ENCODE measurements around the gene HMGN2. TPM values are rescaled to one million over a fixed set of nuclear protein-coding genes. Genes with fewer than 3 reads are reported as not detected.

HMGN2 gene
- total RNA-seq, 1 donor from 2014 or later: 298 TPM

DNA sequence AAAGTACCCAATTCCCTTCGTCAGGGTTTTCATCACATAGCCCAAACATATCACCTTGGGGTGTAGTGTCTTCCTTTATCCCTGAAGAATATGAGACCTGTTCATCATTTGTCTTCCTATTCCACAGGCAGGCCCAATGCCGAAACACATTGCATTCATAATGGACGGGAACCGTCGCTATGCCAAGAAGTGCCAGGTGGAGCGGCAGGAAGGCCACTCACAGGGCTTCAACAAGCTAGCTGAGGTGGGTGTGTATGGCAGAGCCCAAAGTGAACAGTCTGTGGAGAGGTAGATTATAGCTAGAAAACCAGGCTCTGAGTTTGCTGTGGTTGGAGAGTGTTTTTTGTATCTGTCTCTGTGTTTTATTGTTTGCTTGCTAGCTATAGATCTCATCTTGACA is 34.2 kb upstream of the HMGN2 start:
- no peak overlapping the region for H3K27ac ChIP-seq
- H3K4me3 ChIP-seq: no peak overlapping the region
- peaks cover 84% of the 10 kb centered on the region for H3K36me3 ChIP-seq
- DNase-seq (no peak), ATAC-seq (no peak)
- H3K4me1 ChIP-seq: peaks cover 8% of the 10 kb centered on the region
- H3K27me3 ChIP-seq: no peaks in the 10 kb centered on the region
- no peaks in the 10 kb centered on the region for H3K9me3 ChIP-seq
- intact Hi-C loops (cut with DNase I): no loop called here
- TF ChIP-seq, protein P1, sequence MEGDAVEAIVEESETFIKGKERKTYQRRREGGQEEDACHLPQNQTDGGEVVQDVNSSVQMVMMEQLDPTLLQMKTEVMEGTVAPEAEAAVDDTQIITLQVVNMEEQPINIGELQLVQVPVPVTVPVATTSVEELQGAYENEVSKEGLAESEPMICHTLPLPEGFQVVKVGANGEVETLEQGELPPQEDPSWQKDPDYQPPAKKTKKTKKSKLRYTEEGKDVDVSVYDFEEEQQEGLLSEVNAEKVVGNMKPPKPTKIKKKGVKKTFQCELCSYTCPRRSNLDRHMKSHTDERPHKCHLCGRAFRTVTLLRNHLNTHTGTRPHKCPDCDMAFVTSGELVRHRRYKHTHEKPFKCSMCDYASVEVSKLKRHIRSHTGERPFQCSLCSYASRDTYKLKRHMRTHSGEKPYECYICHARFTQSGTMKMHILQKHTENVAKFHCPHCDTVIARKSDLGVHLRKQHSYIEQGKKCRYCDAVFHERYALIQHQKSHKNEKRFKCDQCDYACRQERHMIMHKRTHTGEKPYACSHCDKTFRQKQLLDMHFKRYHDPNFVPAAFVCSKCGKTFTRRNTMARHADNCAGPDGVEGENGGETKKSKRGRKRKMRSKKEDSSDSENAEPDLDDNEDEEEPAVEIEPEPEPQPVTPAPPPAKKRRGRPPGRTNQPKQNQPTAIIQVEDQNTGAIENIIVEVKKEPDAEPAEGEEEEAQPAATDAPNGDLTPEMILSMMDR (IDR thresholded peaks at IDR 0.05): no peak

DNA sequence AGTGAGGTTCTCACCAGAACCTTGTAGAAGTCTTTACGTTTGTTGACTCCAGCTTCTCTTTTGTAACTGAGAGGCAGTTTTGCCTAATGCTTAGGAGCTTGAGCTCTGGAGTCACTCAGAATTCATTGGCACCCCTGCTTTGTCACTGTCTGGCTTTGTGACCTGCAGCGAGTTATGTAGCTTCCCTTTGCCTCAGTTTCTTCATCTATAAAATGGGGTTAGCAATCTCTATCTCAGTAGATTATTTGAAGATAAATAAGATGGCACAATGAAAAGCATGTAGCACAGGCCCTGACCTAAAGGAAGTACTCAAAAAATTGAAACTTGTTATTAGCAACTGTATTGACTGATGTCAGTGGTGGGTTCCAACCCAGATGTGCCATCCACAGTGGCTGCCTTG is 32.0 kb upstream of the HMGN2 start:
- TF ChIP-seq, protein P1 (IDR thresholded peaks at IDR 0.05): no peak
- intact Hi-C loops (cut with DNase I): no loop called here
- DNase-seq (no peak), ATAC-seq (no peak)
- Histone ChIP-seq H3K4me3 (no peak overlapping the region), H3K27me3 (no peaks in the 10 kb centered on the region), H3K9me3 (no peaks in the 10 kb centered on the region), H3K27ac (no peak overlapping the region), H3K4me1 (no peaks in the 10 kb centered on the region), H3K36me3 (peaks cover 99% of the 10 kb centered on the region)

DNA sequence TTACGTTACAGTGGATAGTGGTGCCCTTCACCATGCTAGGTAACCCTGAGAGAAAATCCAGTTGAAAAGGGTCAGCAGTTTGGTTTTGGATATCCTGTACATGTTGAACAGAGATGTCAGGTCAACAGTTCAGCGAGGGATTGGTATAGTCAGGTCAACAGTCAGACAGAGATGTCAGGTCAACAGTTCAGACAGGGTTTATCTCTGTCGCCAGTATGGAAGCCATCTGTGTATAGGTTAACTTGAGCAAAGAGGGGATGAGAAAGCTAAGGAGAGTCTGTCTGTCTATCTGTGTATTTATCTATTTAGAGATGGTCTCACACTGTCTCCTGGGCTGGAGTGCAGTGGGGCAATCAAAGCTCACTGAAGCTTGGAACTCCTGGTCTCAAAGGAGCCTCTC is 22.4 kb upstream of the HMGN2 start:
- intact Hi-C loops (cut with DNase I): no loop called here
- no peak overlapping the region for H3K4me3 ChIP-seq
- H3K4me1 ChIP-seq: no peaks in the 10 kb centered on the region
- ATAC-seq: no peak
- H3K36me3 ChIP-seq: peaks cover 71% of the 10 kb centered on the region
- TF ChIP-seq, protein P1 (IDR thresholded peaks at IDR 0.05): no peak
- H3K27me3 ChIP-seq: no peaks in the 10 kb centered on the region
- DNase-seq: no peak
- no peaks in the 10 kb centered on the region for H3K9me3 ChIP-seq
- H3K27ac ChIP-seq: no peak overlapping the region

DNA sequence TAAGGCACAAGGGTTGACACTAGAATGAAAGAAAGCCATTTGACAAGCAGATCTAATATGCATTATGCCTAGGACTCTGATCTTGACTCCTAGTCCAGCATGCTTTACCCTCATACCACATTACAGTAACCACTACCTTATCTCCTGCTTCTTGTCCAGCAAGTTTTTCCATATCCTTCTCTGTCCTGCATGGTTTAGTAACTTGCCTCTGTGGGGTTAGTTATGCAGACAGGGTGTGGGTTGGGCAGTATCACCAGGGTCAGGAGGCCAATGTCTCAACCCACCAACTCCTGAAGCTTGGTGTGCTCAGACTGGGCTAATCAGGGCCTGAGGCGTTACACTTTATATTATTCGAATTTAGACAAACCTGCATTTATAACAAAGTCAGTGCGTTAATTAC is 21.3 kb upstream of the HMGN2 start:
- TF ChIP-seq, protein P1 (IDR thresholded peaks at IDR 0.05): no peak
- Histone ChIP-seq H3K27ac (no peak overlapping the region), H3K4me3 (no peak overlapping the region), H3K9me3 (no peaks in the 10 kb centered on the region), H3K27me3 (no peaks in the 10 kb centered on the region), H3K36me3 (peaks cover 65% of the 10 kb centered on the region), H3K4me1 (no peaks in the 10 kb centered on the region)
- intact Hi-C loops (cut with DNase I): no loop called here
- no peak for ATAC-seq
- no peak for DNase-seq

DNA sequence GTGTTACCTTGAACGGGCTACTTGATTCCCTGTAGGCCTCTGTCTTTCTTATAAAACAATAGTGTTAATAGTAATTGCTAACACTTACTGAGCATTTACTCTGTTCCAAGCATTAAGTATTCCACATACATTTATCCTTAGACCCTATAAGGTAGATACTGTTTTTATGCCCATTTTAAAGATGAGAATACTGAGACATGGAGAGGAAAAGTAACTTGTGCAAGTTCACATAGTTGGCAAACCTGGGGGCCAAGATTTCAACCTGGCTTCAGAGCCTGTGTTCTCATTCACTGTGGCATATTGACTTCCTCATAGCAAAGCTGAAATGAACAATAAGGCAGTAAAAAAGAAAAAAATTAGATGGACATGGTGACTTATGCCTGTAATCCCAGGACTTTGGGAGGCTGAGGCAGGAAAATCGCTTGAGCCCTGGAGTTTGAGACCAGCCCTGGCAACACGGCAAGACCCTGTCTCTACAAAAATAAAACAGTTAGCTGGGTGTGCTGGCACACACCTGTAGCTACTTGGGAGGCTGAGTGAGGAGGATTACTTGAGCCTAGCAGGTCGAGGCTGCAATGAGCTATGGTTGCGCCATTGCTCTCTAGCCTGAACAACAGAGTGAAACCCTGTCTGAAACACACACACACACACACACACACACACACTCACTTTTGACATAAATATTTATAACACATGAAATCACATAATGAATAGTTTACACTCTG is 19.6 kb upstream of the HMGN2 start:
- intact Hi-C loops (cut with DNase I): no loop called here
- Histone ChIP-seq H3K27me3 (no peaks in the 10 kb centered on the region), H3K4me1 (no peaks in the 10 kb centered on the region), H3K4me3 (no peak overlapping the region), H3K27ac (no peak overlapping the region), H3K9me3 (no peaks in the 10 kb centered on the region), H3K36me3 (peaks cover 55% of the 10 kb centered on the region)
- TF ChIP-seq, protein P1 (IDR thresholded peaks at IDR 0.05): no peak
- no peak for ATAC-seq
- no peak for DNase-seq

DNA sequence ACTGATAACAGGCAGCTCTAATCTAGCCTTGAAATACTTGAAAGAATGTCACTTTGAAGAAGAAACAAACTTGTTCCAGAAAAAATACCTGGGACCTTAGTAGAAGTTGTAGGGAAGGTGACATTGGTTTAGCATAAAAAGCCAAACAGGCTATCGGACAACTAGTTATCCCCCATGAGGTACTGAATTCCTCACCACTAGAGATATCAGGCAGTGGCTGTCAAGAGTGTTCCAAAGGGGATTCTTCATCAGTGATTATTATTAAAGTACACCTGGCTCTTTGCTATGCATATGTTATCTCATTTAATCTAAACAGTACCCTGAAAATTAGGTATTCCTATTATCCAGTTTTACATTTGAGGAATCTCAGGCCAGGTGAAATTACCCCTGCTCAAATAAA is 13.1 kb upstream of the HMGN2 start:
- no peaks in the 10 kb centered on the region for H3K4me1 ChIP-seq
- TF ChIP-seq, protein P1 (IDR thresholded peaks at IDR 0.05): no peak
- H3K4me3 ChIP-seq: no peak overlapping the region
- H3K36me3 ChIP-seq: peaks cover 70% of the 10 kb centered on the region
- no peaks in the 10 kb centered on the region for H3K27me3 ChIP-seq
- ATAC-seq (no peak), DNase-seq (no peak)
- H3K9me3 ChIP-seq: no peaks in the 10 kb centered on the region
- intact Hi-C loops (cut with DNase I): no loop called here
- no peak overlapping the region for H3K27ac ChIP-seq
